Stimulated activated CD4-positive, alpha-beta T cell treated with anti-CD3 and anti-CD28 coated beads, Interleukin-12 subunit alpha, Interleukin-12 subunit beta, amount 100 ng/mL, for 48 hours (primary cell): ENCODE data around the gene MGAT4D.
"Not testable (repeated sequence)": the region's sequence is repeated elsewhere in the genome, so short reads cannot be mapped to it uniquely, and the experiment has no call there.

Source experiments
- DNase-seq, 3 donors: peaks; one replicate each; pipeline ENCODE4 v3.0.0-alpha.2; 2020; ENCODE audit warnings: low read depth in 2 of 3, low spot score in 1 of 3

Gene MGAT4D

GRCh38 chr4:140497747-140498636 is at the start of gene MGAT4D:
Gene MGAT4D, minus strand, starts transcription at chr4:140498293. Its CDS starts 71 bp downstream, at chr4:140498222.
- DNase-seq: no peak

GRCh38 chr4:140533951-140534480 is 35.9 kb upstream of the MGAT4D start:
- DNase-seq: no peak

GRCh38 chr4:140529434-140529833 is 31.3 kb upstream of the MGAT4D start:
- DNase-seq: no peak

- DNase-seq: peak; percentile 91 to 96 (median 95)
These were observed 26.0 kb upstream of the MGAT4D start, which contains the start of gene ELMOD2 for GRCh38 chr4:140523857-140524742. Gene ELMOD2, plus strand, starts transcription at chr4:140524168. Its CDS starts 1,261 bp downstream, at chr4:140525429.

- DNase-seq: no peak
These were observed 25.3 kb upstream of the MGAT4D start for GRCh38 chr4:140523370-140523856.

- DNase-seq: no peak
These were observed 17.3 kb upstream of the MGAT4D start for GRCh38 chr4:140515423-140515822.

- DNase-seq: not testable (repeated sequence)
These were observed 15.7 kb upstream of the MGAT4D start for GRCh38 chr4:140513765-140514164.

- no peak for DNase-seq
These were observed 6.2 kb upstream of the MGAT4D start for GRCh38 chr4:140504261-140504660.

GRCh38 chr4:140499391-140499790 is 1.3 kb upstream of the MGAT4D start:
- no peak for DNase-seq

GRCh38 chr4:140497405-140497746 is 717 bp downstream of the MGAT4D start:
- DNase-seq: no peak

- no peak for DNase-seq
These were observed 12.2 kb downstream of the MGAT4D start for GRCh38 chr4:140485939-140486338.

GRCh38 chr4:140483445-140483844 is 14.6 kb downstream of the MGAT4D start:
- no peak for DNase-seq

- no peak for DNase-seq
These were observed 25.9 kb downstream of the MGAT4D start for GRCh38 chr4:140472156-140472555.

- DNase-seq: no peak
These were observed 28.0 kb downstream of the MGAT4D start for GRCh38 chr4:140469791-140470733.

GRCh38 chr4:140466146-140466545 is 31.9 kb downstream of the MGAT4D start:
- DNase-seq: no peak

GRCh38 chr4:140463614-140464013 is 34.5 kb downstream of the MGAT4D start:
- no peak for DNase-seq

- DNase-seq: no peak
These were observed 34.9 kb downstream of the MGAT4D start for GRCh38 chr4:140463182-140463581.

- no peak for DNase-seq
These were observed 47.7 kb downstream of the MGAT4D start for GRCh38 chr4:140450352-140450751.

GRCh38 chr4:140448830-140449229 is 49.3 kb downstream of the MGAT4D start:
- no peak for DNase-seq

- DNase-seq: no peak
These were observed 49.9 kb downstream of the MGAT4D start for GRCh38 chr4:140448162-140448561.
